NCI-H2196 treated with DMSO at 0.1 percent for 48 hours (cell line): Measurements from ENCODE around the gene SORT1.
"Not testable (repeated sequence)": the region's sequence is repeated elsewhere in the genome, so short reads cannot be mapped to it uniquely, and the experiment has no call there.

Source experiments
- DNase-seq: peaks from one replicate; lab custom pipeline; 2025; ENCODE audit not compliant: unreplicated experiment; lab: John Stamatoyannopoulos, UW

SORT1 gene

GRCh38 chr1:109398343-109399225, 866 bp upstream of the SORT1 start:
- no peak for DNase-seq

- no peak for DNase-seq
Measured at GRCh38 chr1:109396871-109397580, 692 bp downstream of the SORT1 start.

GRCh38 chr1:109396513-109396839, 1.2 kb downstream of the SORT1 start:
- no peak for DNase-seq

GRCh38 chr1:109395602-109396512, 1.9 kb downstream of the SORT1 start:
- DNase-seq, result no peak

GRCh38 chr1:109395282-109395599, 2.5 kb downstream of the SORT1 start:
- DNase-seq, result not testable (repeated sequence)

- DNase-seq, result no peak
Measured at GRCh38 chr1:109394591-109395281, 3.0 kb downstream of the SORT1 start.

- DNase-seq, result no peak
Measured at GRCh38 chr1:109393617-109394233, 4.0 kb downstream of the SORT1 start.

- no peak for DNase-seq
Measured at GRCh38 chr1:109392788-109393616, 4.7 kb downstream of the SORT1 start.

- no peak for DNase-seq
Measured at GRCh38 chr1:109392037-109392787, 5.5 kb downstream of the SORT1 start.

GRCh38 chr1:109391626-109392025, 6.1 kb downstream of the SORT1 start:
- no peak for DNase-seq

GRCh38 chr1:109391157-109391556, 6.6 kb downstream of the SORT1 start:
- no peak for DNase-seq

- DNase-seq, result no peak
Measured at GRCh38 chr1:109389638-109390341, 7.9 kb downstream of the SORT1 start.

GRCh38 chr1:109388884-109389637, 8.7 kb downstream of the SORT1 start:
- DNase-seq, result no peak

- no peak for DNase-seq
Measured at GRCh38 chr1:109388208-109388711, 9.5 kb downstream of the SORT1 start.

GRCh38 chr1:109386054-109386717, 11.5 kb downstream of the SORT1 start:
- no peak for DNase-seq

- no peak for DNase-seq
Measured at GRCh38 chr1:109385417-109385816, 12.3 kb downstream of the SORT1 start.

GRCh38 chr1:109383854-109384253, 13.9 kb downstream of the SORT1 start:
- no peak for DNase-seq
